K562 (cell line): ENCODE measurements around the gene ZNF500. TPM values are rescaled to one million over a fixed set of nuclear protein-coding genes. Genes with fewer than 3 reads are reported as not detected.

Experiments
- CTCFL ChIP-seq: IDR thresholded peaks from 2 replicates; pipeline ENCODE4 v1.6.1; 2011; ENCODE audit warnings: borderline replicate concordance, low read depth, mild to moderate bottlenecking, moderate library complexity, low read length; ENCODE audit not compliant: insufficient read depth, poor library complexity, severe bottlenecking
- CXXC5 ChIP-seq: fragments of 250-450 bp; sonication (Bioruptor Pico); IDR thresholded peaks from 2 replicates; pipeline ENCODE4 v1.8.0; 2022; ENCODE audit warnings: inconsistent platforms, mild to moderate bottlenecking, moderate library complexity
- ELF2 ChIP-seq: fragments of 250-450 bp; sonication (Bioruptor Pico); IDR thresholded peaks from 2 replicates; pipeline ENCODE4 v1.5.0; 2021; ENCODE audit warnings: mild to moderate bottlenecking
- MAFK ChIP-seq: IDR thresholded peaks from 2 replicates; pipeline ENCODE4 v1.6.1; 2011; ENCODE audit warnings: low read length, improper control_type of control experiment
- NCOR1 ChIP-seq: fragments of 450-650 bp; IDR thresholded peaks from 2 replicates; pipeline ENCODE4 v1.6.1; 2016; ENCODE audit warnings: mild to moderate bottlenecking, moderate library complexity
- NONO ChIP-seq, 2 experiments: fragments of 200-400 bp in 1 of 2; fragments of 450-650 bp in 1 of 2; formaldehyde crosslinking in 1 of 2; IDR thresholded peaks; 2 replicates each; pipeline ENCODE4 v1.6.1; 2017; ENCODE audit warnings: low read depth in 2 of 2, mild to moderate bottlenecking in 2 of 2, moderate library complexity in 2 of 2, low read length in 1 of 2
- PATZ1 ChIP-seq: fragments of 250-450 bp; sonication (Bioruptor Pico); IDR thresholded peaks from 2 replicates; pipeline ENCODE4 v1.5.0; 2020; ENCODE audit warnings: mild to moderate bottlenecking, borderline replicate concordance
- PCBP2 ChIP-seq: fragments of 200-400 bp; formaldehyde crosslinking; IDR thresholded peaks from 2 replicates; pipeline ENCODE4 v1.6.1; 2018; ENCODE audit warnings: low read length, low read depth, mild to moderate bottlenecking, moderate library complexity; ENCODE audit not compliant: poor library complexity, severe bottlenecking
- RNF219 ChIP-seq: fragments of 250-450 bp; sonication (Bioruptor Pico); IDR thresholded peaks from 2 replicates; pipeline ENCODE4 v1.5.0; 2022; ENCODE audit warnings: mild to moderate bottlenecking
- SMAD3 ChIP-seq: fragments of 450-650 bp; formaldehyde crosslinking; conservative IDR thresholded peaks from 2 replicates; pipeline ENCODE4 v1.4.0; 2020; ENCODE audit warnings: mild to moderate bottlenecking
- TAF15 ChIP-seq: fragments of 200-400 bp; formaldehyde crosslinking; IDR thresholded peaks from 2 replicates; pipeline ENCODE4 v1.6.1; 2017; ENCODE audit warnings: mild to moderate bottlenecking, low read depth, low read length, moderate library complexity
- ZNF277 ChIP-seq: fragments of 250-450 bp; sonication (Bioruptor Pico); IDR thresholded peaks from 2 replicates; pipeline ENCODE4 v1.8.0; 2022; ENCODE audit warnings: inconsistent platforms, mild to moderate bottlenecking, moderate library complexity, borderline replicate concordance
- ZNF436 ChIP-seq: fragments of 250-450, 450-650 bp; sonication (Bioruptor Pico); formaldehyde crosslinking; IDR thresholded peaks from 2 replicates; pipeline ENCODE4 v1.7.0; 2020; ENCODE audit warnings: mild to moderate bottlenecking
- polyA plus RNA-seq, 8 experiments: library from polyadenylated mRNA; depleted of rRNA in 4 of 8; stranded (reverse) in 5 of 8; unstranded in 3 of 8; fragments of >200 nt; fragmentation: Nextera tagmentation in 2 of 8; fragmentation: Illumina TruSeq in 1 of 8; extraction: Ambion mirVana in 2 of 8; extraction: Trizol in 1 of 8; gene quantifications; 2 replicates each; pipeline versions ENCODE4 v1.2.1 to v1.2.3, GENCODE V29; 2011 to 2014; ENCODE audit warnings: inconsistent platforms in 1 of 8, missing spikeins in 1 of 8
- total RNA-seq, 7 experiments: library from RNA; depleted of rRNA in 6 of 7; stranded (reverse); fragments of >200 nt in 6 of 7; fragmentation: Illumina TruSeq in 2 of 7; extraction: Trizol in 2 of 7; gene quantifications; 2 replicates each; pipeline versions ENCODE4 v1.2.1 to v1.2.3, GENCODE V29; 2011 to 2021; ENCODE audit warnings: low replicate concordance in 1 of 7

Gene ZNF500
- total and polyA plus RNA-seq, 9 of the 15 experiments (the other 6 are each of a cell fraction or from before 2014, with no cell fraction given): 0.80 to 20.8 (median 5.3) TPM

GRCh38 chr16:4734730-4735535 is 32.0 kb downstream of the ZNF500 start (continued):
- TF ChIP-seq NONO (IDR thresholded peaks at IDR 0.05; ENCODE audit: low read depth in 2 of 2, low read length in 1 of 2) (no peak), ZNF277 (no peak), ZNF436 (CRISPR knock-in tag) (no peak), CTCFL (no peak), TAF15 (no peak), NCOR1 (no peak), SMAD3 (no peak), RNF219 (CRISPR knock-in tag) (no peak), ELF2 (CRISPR knock-in tag) (no peak), CXXC5 (CRISPR knock-in tag) (no peak), MAFK (no peak), PCBP2 (no peak), PATZ1 (no peak)
- TF ChIP-seq, all 486 proteins: peak for 23
